GM19455 (cell line): ENCODE results near the gene SPI1.
A peak's percentile ranks its signal among the peaks of the same experiment; 100 is the strongest.

ENCODE experiments used
- ATAC-seq: cut with Tn5 transposase; IDR thresholded peaks from one replicate; pipeline ENCODE4 v1.9.1; 2021; ENCODE audit not compliant: unreplicated experiment

Gene SPI1

GRCh38 chr11:47378010-47378835, at the start of gene SPI1:
Gene SPI1 (minus strand): TSS chr11:47378547. CDS start chr11:47378353, 194 bp downstream.
- peak; percentile 76 for ATAC-seq

GRCh38 chr11:47426062-47426956, 48.0 kb upstream of the SPI1 start, which contains the start of gene PSMC3:
Gene PSMC3 (minus strand): TSS chr11:47426439. CDS start chr11:47426279, 160 bp downstream.
- ATAC-seq = peak; percentile 90

- ATAC-seq = no peak
These were observed 47.3 kb upstream of the SPI1 start for GRCh38 chr11:47425611-47426010.

GRCh38 chr11:47418454-47419259, 40.3 kb upstream of the SPI1 start:
- no peak for ATAC-seq

DNA sequence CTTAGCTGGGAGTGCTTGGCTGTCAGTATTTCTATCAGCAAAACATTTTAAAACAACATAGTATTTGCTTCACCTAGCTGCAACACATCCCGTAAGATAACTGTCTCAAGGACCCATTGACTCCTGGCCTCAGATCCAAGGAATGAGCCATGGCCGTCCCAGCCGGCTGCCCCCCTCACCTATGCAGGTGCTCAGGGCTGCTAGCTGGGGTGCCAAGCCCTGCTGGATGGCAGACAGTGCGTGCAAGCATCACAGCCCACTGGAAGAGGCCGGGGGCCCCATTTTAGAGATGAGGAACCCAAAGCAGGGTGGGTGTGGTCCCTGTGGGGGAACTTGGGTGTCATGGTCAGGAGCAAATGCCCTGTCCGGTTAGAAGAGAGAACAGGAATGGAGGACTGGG, 39.4 kb upstream of the SPI1 start:
- ATAC-seq = no peak

GRCh38 chr11:47415949-47416472, 37.7 kb upstream of the SPI1 start:
- no peak for ATAC-seq

DNA sequence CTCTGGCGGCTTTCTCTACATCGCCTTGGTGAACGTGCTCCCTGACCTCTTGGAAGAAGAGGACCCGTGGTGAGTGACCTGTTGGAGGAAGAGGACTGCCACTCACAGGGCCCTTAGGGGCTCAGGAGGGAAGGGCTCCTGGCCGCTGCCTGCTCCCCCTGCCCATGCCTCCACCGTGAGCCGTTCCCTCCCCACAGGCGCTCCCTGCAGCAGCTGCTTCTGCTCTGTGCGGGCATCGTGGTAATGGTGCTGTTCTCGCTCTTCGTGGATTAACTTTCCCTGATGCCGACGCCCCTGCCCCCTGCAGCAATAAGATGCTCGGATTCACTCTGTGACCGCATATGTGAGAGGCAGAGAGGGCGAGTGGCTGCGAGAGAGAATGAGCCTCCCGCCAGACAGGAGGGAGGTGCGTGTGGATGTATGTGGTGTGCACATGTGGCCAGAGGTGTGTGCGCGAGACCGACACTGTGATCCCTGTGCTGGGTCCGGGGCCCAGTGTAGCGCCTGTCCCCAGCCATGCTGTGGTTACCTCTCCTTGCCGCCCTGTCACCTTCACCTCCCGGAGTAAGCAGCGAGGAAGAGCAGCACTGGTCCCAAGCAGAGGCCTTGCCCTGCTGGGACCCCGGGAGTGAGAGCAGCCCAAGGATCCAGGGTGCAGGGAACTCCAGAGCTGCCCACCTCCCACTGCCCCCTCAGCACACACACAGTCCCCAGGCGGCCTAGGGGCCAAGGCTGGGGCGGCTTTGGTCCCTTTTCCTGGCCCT, 36.9 kb upstream of the SPI1 start:
- ATAC-seq = no peak

GRCh38 chr11:47414685-47415070, 36.3 kb upstream of the SPI1 start:
- ATAC-seq = no peak

GRCh38 chr11:47413908-47414684, 35.7 kb upstream of the SPI1 start:
- ATAC-seq = no peak

GRCh38 chr11:47413351-47413750, 35.0 kb upstream of the SPI1 start:
- no peak for ATAC-seq

DNA sequence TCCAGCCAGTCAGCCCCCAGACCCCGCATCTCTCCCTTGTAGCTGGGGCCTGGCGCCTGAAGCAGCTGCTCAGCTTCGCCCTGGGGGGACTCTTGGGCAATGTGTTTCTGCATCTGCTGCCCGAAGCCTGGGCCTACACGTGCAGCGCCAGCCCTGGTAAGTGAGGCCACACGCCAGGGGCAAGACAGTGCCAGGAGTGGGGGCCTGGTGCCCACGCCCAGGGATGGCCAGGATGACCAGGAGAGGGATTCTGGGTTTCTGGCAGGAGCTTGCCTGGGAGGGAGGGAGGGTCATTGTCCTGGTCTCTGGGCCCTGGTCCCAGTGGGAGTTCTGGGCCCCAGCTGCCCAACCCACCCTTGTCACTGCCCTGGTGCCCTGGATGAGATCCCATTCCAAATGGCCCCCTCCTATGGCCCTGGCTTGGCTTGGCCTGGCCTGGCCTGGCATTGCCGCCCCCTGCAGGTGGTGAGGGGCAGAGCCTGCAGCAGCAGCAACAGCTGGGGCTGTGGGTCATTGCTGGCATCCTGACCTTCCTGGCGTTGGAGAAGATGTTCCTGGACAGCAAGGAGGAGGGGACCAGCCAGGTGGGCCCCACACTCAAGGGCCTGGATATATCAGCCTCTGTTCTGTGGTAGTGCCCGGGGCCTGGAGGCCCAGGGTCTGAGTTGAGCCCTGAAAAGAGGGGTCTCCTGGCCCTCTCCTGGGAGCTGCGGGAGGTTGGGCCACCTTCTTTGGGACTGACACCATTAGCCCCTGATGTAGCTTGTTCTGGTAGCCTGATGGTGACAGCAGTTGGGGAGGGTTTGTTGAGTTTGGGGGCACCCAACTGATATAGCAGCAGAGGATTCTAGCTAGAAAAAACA, 33.8 kb upstream of the SPI1 start:
- no peak for ATAC-seq

DNA sequence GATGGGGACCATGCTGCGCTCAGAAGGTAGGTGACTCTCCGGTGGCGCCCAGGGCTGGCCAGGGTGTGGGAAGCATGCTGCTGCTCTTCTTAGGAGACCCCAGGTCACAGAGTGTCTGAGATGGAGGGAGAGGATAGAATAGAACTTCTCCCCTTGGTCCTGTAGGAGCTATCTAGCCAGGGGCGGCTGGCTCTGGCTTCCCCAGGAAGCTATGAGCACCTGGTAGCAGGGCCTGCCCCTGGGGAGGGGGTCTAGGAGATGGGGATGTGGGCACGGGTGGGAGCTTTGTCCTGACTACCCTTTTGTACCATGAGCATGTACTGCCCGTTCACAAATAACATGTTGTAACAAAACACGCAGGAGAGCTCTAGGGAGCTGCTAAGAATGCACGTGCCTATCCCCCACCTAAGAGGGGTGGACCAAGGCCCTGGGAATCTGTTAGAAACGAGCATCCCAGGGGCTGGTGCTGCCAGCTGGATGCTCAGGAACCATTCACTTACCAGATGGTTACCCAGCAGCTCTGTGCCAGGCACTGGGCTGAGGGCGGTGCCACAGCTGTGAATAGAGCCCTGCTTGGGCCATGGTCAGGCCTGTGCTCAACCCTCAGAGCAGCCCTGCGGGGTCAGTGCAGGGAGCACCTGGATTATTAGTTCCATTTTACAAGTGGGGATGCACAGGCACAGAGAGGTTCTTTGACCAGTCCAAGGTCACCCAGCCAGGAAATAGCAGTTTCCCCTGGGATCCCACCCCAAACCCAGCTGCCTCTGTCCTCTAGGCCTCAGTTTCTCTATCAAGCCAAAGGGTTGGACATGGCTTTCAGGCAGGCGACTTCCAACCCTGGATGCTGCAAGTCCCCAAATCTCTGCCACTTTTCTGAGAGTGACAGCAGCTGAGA, 32.3 kb upstream of the SPI1 start:
- ATAC-seq = no peak

DNA sequence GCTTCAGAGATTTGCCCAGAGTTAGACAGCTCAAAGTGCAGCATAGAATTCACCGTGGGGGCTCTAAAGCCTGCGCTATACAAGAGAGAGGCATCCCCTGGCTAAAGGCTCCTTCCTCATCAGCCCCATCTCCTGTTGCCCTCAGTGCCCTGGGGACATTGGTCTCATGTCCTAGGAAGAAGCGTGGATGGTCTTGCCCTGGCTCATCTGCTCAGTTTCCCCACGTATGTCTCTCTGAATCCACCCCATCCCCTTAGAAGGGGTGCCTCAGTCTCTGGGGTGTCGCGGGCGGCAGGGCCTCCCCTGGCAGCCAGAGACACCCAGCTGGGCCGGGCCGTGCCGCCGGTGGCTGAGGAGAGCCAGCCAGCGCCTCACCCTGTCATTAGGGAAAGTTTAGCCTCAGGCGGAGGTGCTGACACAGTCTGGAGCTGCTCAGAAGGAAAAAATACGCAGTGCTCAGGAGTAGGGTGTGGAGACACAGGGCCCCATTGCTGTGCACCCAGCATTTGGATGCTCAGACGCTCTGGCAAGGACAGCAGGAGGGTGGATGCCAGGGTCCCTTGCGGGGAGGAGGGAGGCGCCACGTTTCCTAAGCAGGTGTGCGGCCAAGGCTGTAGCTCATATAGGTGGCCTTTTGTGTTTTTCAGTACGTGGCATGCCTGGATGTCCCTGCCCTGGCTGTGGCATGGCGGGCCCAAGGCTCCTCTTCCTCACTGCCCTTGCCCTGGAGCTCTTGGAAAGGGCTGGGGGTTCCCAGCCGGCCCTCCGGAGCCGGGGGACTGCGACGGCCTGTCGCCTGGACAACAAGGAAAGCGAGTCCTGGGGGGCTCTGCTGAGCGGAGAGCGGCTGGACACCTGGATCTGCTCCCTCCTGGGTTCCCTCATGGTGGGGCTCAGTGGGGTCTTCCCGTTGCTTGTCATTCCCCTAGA, 31.4 kb upstream of the SPI1 start:
- ATAC-seq = no peak

GRCh38 chr11:47408598-47409439, 30.5 kb upstream of the SPI1 start:
- ATAC-seq = peak; percentile 13
